Activated CD8-positive, alpha-beta T cell treated with anti-CD3 and anti-CD28 coated beads, Interleukin-2, amount 10 ng/mL, durations not matched to agents 7 days and 5 days (primary cell): Measurements from ENCODE around the gene FAM47A. TPM values are rescaled to one million over a fixed set of nuclear protein-coding genes. Genes with fewer than 3 reads are reported as not detected.

Experiments
- ATAC-seq: fragments of 150-1000 bp; cut with Tn5 transposase; one replicate; pipeline ENCODE4 v1.10.0; 2021; ENCODE audit warnings: moderate library complexity
- CTCF ChIA-PET: fragments of 350-600 bp; sonication (Branson Sonifier 250); formaldehyde crosslinking; loops from one replicate; lab custom pipeline; 2021; ENCODE audit warnings: antibody characterized with exemption; lab: Charles Lee
- POLR2A ChIA-PET: fragments of 350-600 bp; sonication (Branson Sonifier 250); formaldehyde crosslinking; loops from one replicate; lab custom pipeline; 2021; ENCODE audit warnings: antibody characterized with exemption; lab: Charles Lee
- DNase-seq: peaks from one replicate; pipeline ENCODE4 v3.0.0-alpha.2; 2020
- H3K27ac Mint-ChIP-seq: one replicate; pipeline ENCODE4 v1.8.0; 2021; ENCODE audit warnings: mild to moderate bottlenecking, mixed read lengths
- H3K27me3 Mint-ChIP-seq: one replicate; pipeline ENCODE4 v1.8.0; 2021; ENCODE audit warnings: low read depth, mixed read lengths
- H3K36me3 Mint-ChIP-seq: one replicate; pipeline ENCODE4 v1.8.0; 2021; ENCODE audit warnings: low read depth, mixed read lengths
- H3K4me1 Mint-ChIP-seq: one replicate; pipeline ENCODE4 v1.8.0; 2021; ENCODE audit warnings: low read depth, mixed read lengths
- H3K4me3 Mint-ChIP-seq: one replicate; pipeline ENCODE4 v1.8.0; 2021; ENCODE audit warnings: mild to moderate bottlenecking, mixed read lengths
- H3K9me3 Mint-ChIP-seq: one replicate; pipeline ENCODE4 v1.8.0; 2022; ENCODE audit warnings: mixed read lengths; ENCODE audit not compliant: insufficient read depth
- total RNA-seq, 2 experiments: library from RNA; stranded (reverse); gene quantifications; one replicate each; pipeline ENCODE4 v1.2.3, GENCODE V29; 2021

FAM47A gene
- not detected for total RNA-seq

DNA sequence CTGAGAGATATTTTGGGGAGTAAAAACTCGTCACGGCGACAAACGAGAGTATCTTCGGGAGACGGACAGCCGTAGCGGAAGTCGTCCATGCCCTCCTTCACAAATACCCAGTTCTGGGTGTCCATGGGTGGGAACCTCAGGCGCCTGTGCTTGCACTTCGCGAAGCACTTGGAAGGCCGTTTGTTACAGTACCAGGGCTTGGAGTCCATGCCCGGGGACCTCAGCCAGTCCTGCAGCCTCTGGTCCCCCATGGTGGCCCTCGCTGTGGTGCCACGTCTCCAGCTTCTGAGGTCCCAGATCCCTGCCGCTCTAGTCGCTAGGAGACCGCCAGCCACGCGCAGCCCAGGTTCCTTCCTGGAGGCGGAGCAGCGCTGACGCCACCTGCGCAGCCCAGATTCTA, at the start of gene FAM47A:
TSS of gene FAM47A (minus strand) at position 287 of the 400 bp plus-strand sequence. CDS start at position 251, 36 bp downstream.
- no peaks in the 10 kb centered on the region for H3K27me3 Mint-ChIP-seq
- no peaks in the 10 kb centered on the region for H3K4me1 Mint-ChIP-seq
- POLR2A ChIA-PET, result no interaction called here
- H3K9me3 Mint-ChIP-seq, result no peaks in the 10 kb centered on the region
- H3K36me3 Mint-ChIP-seq, result no peaks in the 10 kb centered on the region
- no peak within 1 kb of the TSS for H3K27ac Mint-ChIP-seq
- CTCF ChIA-PET, result no interaction called here
- H3K4me3 Mint-ChIP-seq, result no peak within 1 kb of the TSS
- no peak for ATAC-seq
- DNase-seq, result no peak

GRCh38 chrX:34147345-34147744, 15.2 kb upstream of the FAM47A start:
- no peak for DNase-seq
- H3K4me3 Mint-ChIP-seq, result no peak overlapping the region
- CTCF ChIA-PET, result no interaction called here
- H3K36me3 Mint-ChIP-seq, result no peaks in the 10 kb centered on the region
- no peaks in the 10 kb centered on the region for H3K27me3 Mint-ChIP-seq
- no peak overlapping the region for H3K27ac Mint-ChIP-seq
- H3K4me1 Mint-ChIP-seq, result no peaks in the 10 kb centered on the region
- ATAC-seq, result no peak
- POLR2A ChIA-PET, result no interaction called here
- no peaks in the 10 kb centered on the region for H3K9me3 Mint-ChIP-seq

- Mint-ChIP-seq H3K36me3 (no peaks in the 10 kb centered on the region), H3K27me3 (no peaks in the 10 kb centered on the region), H3K9me3 (no peaks in the 10 kb centered on the region), H3K27ac (no peak overlapping the region), H3K4me1 (no peaks in the 10 kb centered on the region), H3K4me3 (no peak overlapping the region)
- DNase-seq (no peak), ATAC-seq (no peak)
- ChIA-PET POLR2A (no interaction called here), CTCF (no interaction called here)
These were observed 14.8 kb upstream of the FAM47A start for GRCh38 chrX:34146906-34147305.

- Mint-ChIP-seq H3K27me3 (no peaks in the 10 kb centered on the region), H3K9me3 (no peaks in the 10 kb centered on the region), H3K36me3 (no peaks in the 10 kb centered on the region), H3K4me1 (no peaks in the 10 kb centered on the region), H3K27ac (no peak overlapping the region), H3K4me3 (no peak overlapping the region)
- ChIA-PET CTCF (no interaction called here), POLR2A (no interaction called here)
- DNase-seq (no peak), ATAC-seq (no peak)
These were observed 12.1 kb upstream of the FAM47A start for GRCh38 chrX:34144246-34144645.

DNA sequence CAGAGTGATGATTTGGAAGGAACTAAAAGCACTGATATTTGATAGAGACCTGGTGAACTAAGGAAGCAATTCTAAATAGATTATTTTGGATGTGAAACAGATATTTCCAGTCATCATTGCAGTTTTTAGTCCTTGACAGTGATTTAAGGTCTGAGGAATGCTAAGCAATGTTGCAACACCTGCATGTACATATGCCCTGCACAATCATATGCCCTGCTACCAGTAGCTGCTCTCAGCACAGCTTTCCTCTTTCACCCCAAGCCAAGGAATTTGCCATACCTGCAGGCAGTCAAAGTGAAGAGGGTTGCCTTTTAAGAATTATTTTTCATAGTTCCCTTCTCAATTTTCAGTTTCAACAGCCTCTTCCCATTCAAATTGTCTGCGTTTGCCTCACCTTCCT, 8.7 kb upstream of the FAM47A start:
- Mint-ChIP-seq H3K36me3 (no peaks in the 10 kb centered on the region), H3K4me1 (no peaks in the 10 kb centered on the region), H3K27ac (no peak overlapping the region), H3K27me3 (no peaks in the 10 kb centered on the region), H3K4me3 (no peak overlapping the region), H3K9me3 (no peaks in the 10 kb centered on the region)
- ChIA-PET POLR2A (no interaction called here), CTCF (no interaction called here)
- no peak for ATAC-seq
- DNase-seq, result no peak

GRCh38 chrX:34130980-34131744, 952 bp downstream of the FAM47A start:
- no peaks in the 10 kb centered on the region for H3K36me3 Mint-ChIP-seq
- H3K27me3 Mint-ChIP-seq, result no peaks in the 10 kb centered on the region
- ChIA-PET POLR2A (no interaction called here), CTCF (no interaction called here)
- no peak for DNase-seq
- no peak overlapping the region for H3K27ac Mint-ChIP-seq
- no peak overlapping the region for H3K4me3 Mint-ChIP-seq
- H3K4me1 Mint-ChIP-seq, result no peaks in the 10 kb centered on the region
- no peaks in the 10 kb centered on the region for H3K9me3 Mint-ChIP-seq
- ATAC-seq, result no peak

- Mint-ChIP-seq H3K4me1 (no peaks in the 10 kb centered on the region), H3K4me3 (no peak overlapping the region), H3K36me3 (no peaks in the 10 kb centered on the region), H3K9me3 (no peaks in the 10 kb centered on the region), H3K27ac (no peak overlapping the region), H3K27me3 (no peaks in the 10 kb centered on the region)
- POLR2A ChIA-PET, result no interaction called here
- CTCF ChIA-PET, result no interaction called here
- ATAC-seq (no peak), DNase-seq (no peak)
These were observed 1.6 kb downstream of the FAM47A start for GRCh38 chrX:34130501-34130900.

DNA sequence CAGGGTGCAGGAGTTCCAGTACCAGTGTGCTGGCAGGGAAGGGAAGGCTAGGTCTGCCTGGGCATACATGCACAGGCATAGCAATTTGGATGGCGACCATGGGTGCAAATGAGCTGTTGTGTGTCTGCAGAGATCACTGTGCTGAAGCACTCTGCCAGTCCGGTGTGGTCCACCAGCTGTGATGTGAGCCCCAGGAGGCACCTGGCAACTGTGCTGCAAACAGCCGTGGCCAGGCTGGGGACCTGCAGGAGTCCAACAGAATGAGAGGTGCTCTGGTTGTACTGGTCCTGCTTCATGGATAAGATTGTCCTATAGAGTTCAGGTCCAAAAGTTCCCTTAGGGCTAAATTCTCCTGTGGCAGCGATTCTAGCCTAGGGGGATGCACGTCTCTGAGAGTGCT, 6.1 kb downstream of the FAM47A start:
- no peak overlapping the region for H3K4me3 Mint-ChIP-seq
- no peaks in the 10 kb centered on the region for H3K9me3 Mint-ChIP-seq
- DNase-seq, result no peak
- H3K4me1 Mint-ChIP-seq, result no peaks in the 10 kb centered on the region
- ChIA-PET CTCF (no interaction called here), POLR2A (no interaction called here)
- H3K27me3 Mint-ChIP-seq, result no peaks in the 10 kb centered on the region
- ATAC-seq, result no peak
- H3K27ac Mint-ChIP-seq, result no peak overlapping the region
- no peaks in the 10 kb centered on the region for H3K36me3 Mint-ChIP-seq

DNA sequence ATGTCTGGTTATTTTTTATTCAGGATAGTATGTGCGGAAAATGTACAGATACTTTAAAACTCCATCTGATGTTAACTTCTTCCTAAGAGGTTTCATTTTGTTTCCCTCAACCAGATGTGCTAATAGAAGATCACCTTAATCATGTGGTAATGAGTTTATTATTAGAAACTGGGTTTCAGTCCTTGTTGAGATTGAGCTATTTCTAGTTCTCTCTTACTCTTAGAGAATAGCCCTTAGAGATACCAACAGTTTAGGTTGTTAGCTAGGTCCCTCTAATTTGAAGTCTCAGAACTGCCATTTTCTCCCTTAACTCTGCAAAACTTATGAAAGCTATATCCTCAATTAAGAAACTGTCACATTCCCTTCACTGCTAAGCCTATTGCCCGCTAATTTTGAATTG, 13.0 kb downstream of the FAM47A start:
- H3K27me3 Mint-ChIP-seq, result no peaks in the 10 kb centered on the region
- H3K36me3 Mint-ChIP-seq, result no peaks in the 10 kb centered on the region
- POLR2A ChIA-PET, result no interaction called here
- H3K4me3 Mint-ChIP-seq, result no peak overlapping the region
- DNase-seq (no peak), ATAC-seq (no peak)
- no peak overlapping the region for H3K27ac Mint-ChIP-seq
- CTCF ChIA-PET, result no interaction called here
- H3K4me1 Mint-ChIP-seq, result no peaks in the 10 kb centered on the region
- no peaks in the 10 kb centered on the region for H3K9me3 Mint-ChIP-seq

- ChIA-PET POLR2A (no interaction called here), CTCF (no interaction called here)
- Mint-ChIP-seq H3K9me3 (no peaks in the 10 kb centered on the region), H3K27me3 (no peaks in the 10 kb centered on the region), H3K27ac (no peak overlapping the region), H3K4me1 (no peaks in the 10 kb centered on the region), H3K4me3 (no peak overlapping the region), H3K36me3 (no peaks in the 10 kb centered on the region)
- DNase-seq (no peak), ATAC-seq (no peak)
These were observed 19.7 kb downstream of the FAM47A start for GRCh38 chrX:34112459-34112858.
